Right cardiac atrium (tissue), 5 donors: ENCODE results near the gene CELF2. TPM values are rescaled to one million over a fixed set of nuclear protein-coding genes. Genes with fewer than 3 reads are reported as not detected.
A peak's percentile ranks its signal among the peaks of the same experiment; 100 is the strongest.

Experiments
- ATAC-seq, 2 donors: fragments of 200-7000 bp; cut with Tn5 transposase; one replicate each; pipeline versions ENCODE4 v1.8.0 to v1.9.1; 2020; ENCODE audit warnings: moderate library complexity in 2 of 2, mild to moderate bottlenecking in 1 of 2
- DNase-seq, 3 donors: peaks; one replicate each; pipeline ENCODE4 v3.0.0-alpha.2; 2020
- H3K27ac ChIP-seq: one replicate; pipeline ENCODE4 v1.5.1; 2013; ENCODE audit warnings: mild to moderate bottlenecking, low read length, control low read depth, moderate library complexity
- H3K27me3 ChIP-seq: one replicate; pipeline ENCODE4 v1.6.1; 2013; ENCODE audit not compliant: control insufficient read depth, insufficient read depth
- H3K4me1 ChIP-seq: one replicate; pipeline ENCODE4 v1.6.1; 2013; ENCODE audit warnings: low read length; ENCODE audit not compliant: control insufficient read depth, insufficient read depth
- H3K4me3 ChIP-seq: one replicate; pipeline ENCODE4 v1.5.1; 2013; ENCODE audit warnings: low read length, control low read depth
- H3K9me3 ChIP-seq: one replicate; pipeline ENCODE4 v1.6.1; 2013; ENCODE audit warnings: low read length; ENCODE audit not compliant: control insufficient read depth
- WGBS: extraction: QIAGEN DNeasy Blood & Tissue Kit; methylation state at CpG from one replicate; pipeline ENCODE4 v1.1.7; 2013; 5-methylcytosine and 5-hydroxymethylcytosine counted together
- intact Hi-C, 4 donors: fragments of 100-400 bp; cut with DNase I; formaldehyde crosslinking; loops; one replicate each; pipeline versions ENCODE4 v1.11.0 to v1.14.0; 2022 to 2023
- polyA plus RNA-seq: library from polyadenylated mRNA; stranded (reverse); fragments of 200-250 nt; gene quantifications from one replicate; pipeline ENCODE4 v1.2.3, GENCODE V29; 2013
- total RNA-seq, 4 donors: library from RNA; stranded (reverse); fragmentation: NEBNext Ultra II Directional; extraction: Animal tissue kit (Norgen Biotek cat#: 25700); gene quantifications; one replicate each; pipeline ENCODE4 v1.2.1, GENCODE V29; 2021
- donor health status: healthy with polysubstance abuse.
- donor health status: DM: no; HTN: yes; CAD: no.
- donor health status: DM: no; HTN: no; CAD: no.
- donor health status: DM: no; HTN: yes; CAD: no; lungs with severe emphysema.
- donor health status: DM: yes; HTN: yes; CAD: no.

The CELF2 gene
- total and polyA plus RNA-seq, 5 donors = 19.4 to 87.0 (median 76.8) TPM

- peak overlapping the region; percentile 40 for H3K27ac ChIP-seq
- H3K27me3 ChIP-seq = no peaks in the 10 kb centered on the region
- no peaks in the 10 kb centered on the region for H3K9me3 ChIP-seq
- DNase-seq (no peak), ATAC-seq (peak in 1 of 2 donors; percentile 15)
- intact Hi-C loops = no loop called here
- H3K4me3 ChIP-seq = no peak overlapping the region
- H3K4me1 ChIP-seq = peaks cover 4% of the 10 kb centered on the region
- 64% methylated on average over 7 of the region's 7 CpGs for WGBS
These were observed 194.8 kb downstream of the CELF2 start for GRCh38 chr10:11212288-11213085.

- ATAC-seq (peak in 1 of 2 donors; percentile 17), DNase-seq (no peak)
- 67% methylated on average over 4 of the region's 4 CpGs for WGBS
- Histone ChIP-seq H3K27ac (no peak overlapping the region), H3K4me1 (peaks cover 4% of the 10 kb centered on the region), H3K4me3 (no peak overlapping the region), H3K27me3 (no peaks in the 10 kb centered on the region), H3K9me3 (no peaks in the 10 kb centered on the region)
- intact Hi-C loops = no loop called here
These were observed 195.5 kb downstream of the CELF2 start for GRCh38 chr10:11213137-11213536.

GRCh38 chr10:11214407-11214806 lies 196.7 kb downstream of the CELF2 start:
- Histone ChIP-seq H3K27ac (no peak overlapping the region), H3K4me3 (no peak overlapping the region), H3K4me1 (peaks cover 4% of the 10 kb centered on the region), H3K9me3 (no peaks in the 10 kb centered on the region), H3K27me3 (no peaks in the 10 kb centered on the region)
- ATAC-seq (no peak), DNase-seq (no peak)
- 78% methylated on average over 10 of the region's 10 CpGs for WGBS
- intact Hi-C loops = no loop called here

- DNase-seq (no peak), ATAC-seq (no peak)
- Histone ChIP-seq H3K27me3 (no peaks in the 10 kb centered on the region), H3K4me3 (no peak overlapping the region), H3K4me1 (peaks cover 4% of the 10 kb centered on the region), H3K27ac (no peak overlapping the region), H3K9me3 (no peaks in the 10 kb centered on the region)
- WGBS = 90% methylated on average over 4 of the region's 4 CpGs
- intact Hi-C loops = no loop called here
These were observed 197.8 kb downstream of the CELF2 start for GRCh38 chr10:11215471-11215870.

GRCh38 chr10:11217521-11217920 lies 199.8 kb downstream of the CELF2 start:
- ATAC-seq = no peak
- H3K27ac ChIP-seq = no peak overlapping the region
- H3K4me1 ChIP-seq = peaks cover 4% of the 10 kb centered on the region
- 91% methylated on average over 3 of the region's 3 CpGs for WGBS
- no peaks in the 10 kb centered on the region for H3K9me3 ChIP-seq
- intact Hi-C loops = no loop called here
- DNase-seq = no peak
- no peaks in the 10 kb centered on the region for H3K27me3 ChIP-seq
- no peak overlapping the region for H3K4me3 ChIP-seq

- no peak overlapping the region for H3K4me3 ChIP-seq
- H3K27ac ChIP-seq = no peak overlapping the region
- no peaks in the 10 kb centered on the region for H3K9me3 ChIP-seq
- no peak for DNase-seq
- intact Hi-C loops = no loop called here
- H3K27me3 ChIP-seq = no peaks in the 10 kb centered on the region
- WGBS = 80% methylated on average over 5 of the region's 5 CpGs
- ATAC-seq = no peak
- peaks cover 7% of the 10 kb centered on the region for H3K4me1 ChIP-seq
These were observed 200.7 kb downstream of the CELF2 start for GRCh38 chr10:11218395-11218794.

- ATAC-seq = no peak
- no peak overlapping the region for H3K4me3 ChIP-seq
- DNase-seq = no peak
- H3K4me1 ChIP-seq = peaks cover 7% of the 10 kb centered on the region
- no peak overlapping the region for H3K27ac ChIP-seq
- intact Hi-C loops = no loop called here
- no peaks in the 10 kb centered on the region for H3K9me3 ChIP-seq
- WGBS = 82% methylated on average over 3 of the region's 3 CpGs
- no peaks in the 10 kb centered on the region for H3K27me3 ChIP-seq
These were observed 201.8 kb downstream of the CELF2 start for GRCh38 chr10:11219431-11219830.

- intact Hi-C loops = no loop called here
These were observed 205.4 kb downstream of the CELF2 start for GRCh38 chr10:11223081-11223480.

GRCh38 chr10:11223507-11224140 lies 206.0 kb downstream of the CELF2 start:
- DNase-seq (no peak), ATAC-seq (no peak)
- Histone ChIP-seq H3K4me3 (no peak overlapping the region), H3K4me1 (peaks cover 9% of the 10 kb centered on the region), H3K27ac (no peak overlapping the region), H3K9me3 (no peaks in the 10 kb centered on the region), H3K27me3 (no peaks in the 10 kb centered on the region)
- WGBS = 86% methylated on average over 9 of the region's 9 CpGs
- intact Hi-C loops = no loop called here

More at GRCh38 chr10:11223081-11223480, 205.4 kb downstream of the CELF2 start:
- Histone ChIP-seq H3K27me3 (no peaks in the 10 kb centered on the region), H3K4me1 (peaks cover 9% of the 10 kb centered on the region), H3K4me3 (no peak overlapping the region), H3K27ac (no peak overlapping the region), H3K9me3 (no peaks in the 10 kb centered on the region)
- WGBS = 82% methylated on average over 9 of the region's 9 CpGs
- DNase-seq = no peak
- no peak for ATAC-seq

- 93% methylated on average over 5 of the region's 5 CpGs for WGBS
These were observed 206.6 kb downstream of the CELF2 start for GRCh38 chr10:11224321-11224720.

GRCh38 chr10:11224792-11225416 lies 207.2 kb downstream of the CELF2 start:
- peaks cover 11% of the 10 kb centered on the region for H3K4me1 ChIP-seq
- no peaks in the 10 kb centered on the region for H3K9me3 ChIP-seq
- WGBS = 65% methylated on average over 12 of the region's 12 CpGs
- DNase-seq (no peak), ATAC-seq (peak; percentile 68 to 78)
- no peak overlapping the region for H3K4me3 ChIP-seq
- H3K27ac ChIP-seq = peak overlapping the region; percentile 68
- intact Hi-C loops = no loop called here
- H3K27me3 ChIP-seq = no peaks in the 10 kb centered on the region

More at GRCh38 chr10:11224321-11224720, 206.6 kb downstream of the CELF2 start:
- Histone ChIP-seq H3K27me3 (no peaks in the 10 kb centered on the region), H3K9me3 (no peaks in the 10 kb centered on the region), H3K4me1 (peaks cover 11% of the 10 kb centered on the region), H3K4me3 (no peak overlapping the region), H3K27ac (peak overlapping the region; percentile 68)
- intact Hi-C loops = no loop called here
- ATAC-seq = no peak
- no peak for DNase-seq
